ENCODE measurements around the gene SHISAL2A.

The SHISAL2A gene
- total RNA-seq = 0 to 0.08 (median 0) reads per million in 18 experiments

DNA sequence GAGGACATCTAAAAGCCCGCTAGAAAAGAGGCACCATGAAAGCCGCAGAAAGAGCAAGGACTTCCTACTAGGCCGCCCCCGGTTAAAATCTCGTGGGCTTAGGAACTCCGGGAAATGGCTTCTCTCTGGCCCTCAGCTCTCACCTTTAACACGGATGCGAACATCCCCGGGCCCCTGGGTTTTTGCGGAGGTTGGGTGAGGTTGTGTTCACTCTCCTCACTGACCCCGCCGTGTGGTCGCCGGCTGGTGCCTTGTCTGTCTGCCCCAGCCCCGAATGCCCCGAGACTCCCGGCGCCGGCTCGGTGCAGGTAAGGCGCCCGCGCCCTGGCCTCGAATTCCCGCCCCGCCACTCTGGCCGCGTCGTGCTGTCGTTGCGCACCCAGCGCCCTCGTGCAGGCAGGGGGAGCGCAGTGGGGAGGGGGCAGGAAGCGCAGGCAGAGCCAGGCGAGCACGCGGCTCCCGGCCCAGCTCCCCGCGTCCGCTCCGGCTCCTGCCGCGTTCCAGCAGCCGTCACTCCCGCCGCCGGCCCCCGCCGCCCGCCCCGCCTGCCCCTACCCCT lies at the start of gene SHISAL2A:
TSS of gene SHISAL2A (plus strand) at position 437 of the 559 bp plus-strand sequence. CDS start 326 bp downstream, outside the sequence.
- DNase-seq = peak in 1 of 2 donors; percentile 8

DNA sequence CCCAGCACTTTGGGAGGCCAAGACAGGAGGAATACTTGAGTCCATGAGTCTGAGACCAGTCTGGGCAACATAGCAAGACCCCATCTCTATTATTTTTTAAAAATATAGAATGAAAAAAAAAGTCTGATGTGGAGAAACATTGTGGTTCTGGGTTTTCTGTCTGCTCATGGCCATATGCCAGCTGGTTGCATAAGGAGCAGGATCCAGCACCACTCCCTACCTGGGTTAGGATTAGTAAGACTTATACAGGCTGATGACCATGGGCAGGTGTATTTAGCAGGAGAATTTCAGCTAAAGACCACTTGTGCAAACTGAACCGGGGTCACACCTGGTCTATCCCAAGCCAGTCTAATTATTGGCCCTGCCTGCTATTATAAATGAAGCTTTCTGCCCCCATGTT lies 47.5 kb upstream of the SHISAL2A start:
- DNase-seq = no peak

DNA sequence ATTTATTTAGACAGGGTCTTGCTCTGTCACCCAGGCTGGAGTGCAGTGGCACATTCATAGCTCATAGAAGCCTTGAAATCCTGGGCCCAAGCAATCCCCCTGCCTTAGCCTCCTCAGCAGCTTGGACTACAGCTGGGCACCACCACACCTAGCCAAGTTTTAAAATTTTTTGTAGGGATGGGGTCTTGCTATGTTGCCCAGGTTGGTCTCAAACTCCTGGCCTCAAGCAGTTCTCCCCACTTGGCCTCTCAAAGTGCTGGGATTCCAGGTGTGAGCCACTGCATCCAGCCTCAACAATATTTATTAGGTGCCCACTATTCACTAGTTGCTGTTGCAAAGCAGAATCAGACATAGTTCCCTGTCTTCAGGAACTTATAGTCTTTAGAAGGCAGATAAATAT lies 44.9 kb upstream of the SHISAL2A start:
- DNase-seq = no peak

DNA sequence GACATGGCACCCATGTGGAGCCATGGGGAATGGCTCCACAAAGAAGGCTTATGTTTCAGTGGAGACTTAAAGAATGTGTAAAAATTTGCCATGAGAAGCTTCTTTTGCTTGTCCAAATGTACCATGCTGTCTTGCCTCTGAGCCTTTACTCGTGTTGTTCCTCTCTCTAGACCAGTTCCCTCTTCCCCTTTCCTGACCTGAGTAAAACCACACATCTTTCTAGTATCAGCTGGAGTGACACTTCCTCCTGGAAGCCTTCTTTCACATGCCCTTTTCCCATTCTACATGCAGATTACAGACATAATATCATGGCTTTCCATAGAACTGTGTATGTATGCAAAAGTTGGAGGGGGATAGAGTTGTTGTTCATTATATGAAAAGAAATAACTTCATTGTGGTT lies 44.4 kb upstream of the SHISAL2A start:
- peak; percentile 63 to 66 for DNase-seq

DNA sequence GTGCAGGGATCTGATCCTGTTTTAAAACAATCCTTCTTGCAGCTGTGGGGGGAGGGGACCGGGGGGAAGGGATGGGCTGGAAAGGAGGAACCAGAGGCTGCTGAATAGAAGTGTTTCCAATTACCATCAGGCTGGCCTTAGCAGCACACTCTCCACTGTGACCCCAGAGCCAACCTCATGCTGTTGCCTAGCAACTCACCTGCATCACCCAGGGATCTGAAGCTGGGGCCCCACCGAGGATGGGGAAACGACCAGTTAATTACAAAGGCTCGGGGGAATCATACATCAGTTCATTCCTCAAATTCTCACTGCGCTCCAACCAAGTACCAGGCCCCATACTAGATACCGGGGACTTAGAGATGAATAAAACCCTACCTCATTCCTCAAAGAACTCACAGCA lies 42.7 kb upstream of the SHISAL2A start:
- no peak for DNase-seq

DNA sequence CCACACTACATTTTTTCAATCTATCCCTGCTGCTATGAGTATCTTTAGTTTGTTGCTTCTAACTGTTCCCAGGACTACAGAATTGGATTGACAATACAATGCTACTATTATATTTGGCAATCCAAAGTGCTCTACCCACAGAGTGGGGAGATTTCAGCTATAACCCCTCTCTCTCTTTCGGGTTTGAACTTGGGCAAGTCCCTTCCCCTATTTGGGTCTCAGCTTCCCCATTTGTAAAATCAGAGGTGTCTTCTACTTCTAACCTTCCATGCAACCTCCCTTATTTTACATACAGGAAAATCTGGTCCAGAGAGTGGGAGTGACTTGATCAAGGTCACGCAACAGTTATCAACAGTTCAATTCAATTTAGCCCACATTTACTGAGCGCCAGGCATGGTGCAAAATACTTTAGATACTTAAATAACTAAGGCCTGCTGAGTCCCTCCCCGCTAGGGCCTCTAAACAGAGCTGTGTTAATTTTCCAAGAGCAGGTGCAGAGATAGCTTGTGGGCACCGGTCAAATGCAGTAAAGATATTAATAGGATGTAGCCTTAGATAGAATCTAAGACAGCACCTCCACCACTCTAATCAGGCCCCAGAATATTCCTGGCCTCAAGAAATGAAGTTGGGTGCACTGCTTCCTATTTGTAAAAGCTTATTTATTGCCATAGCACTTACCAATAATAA lies 40.2 kb upstream of the SHISAL2A start:
- no peak for DNase-seq

DNA sequence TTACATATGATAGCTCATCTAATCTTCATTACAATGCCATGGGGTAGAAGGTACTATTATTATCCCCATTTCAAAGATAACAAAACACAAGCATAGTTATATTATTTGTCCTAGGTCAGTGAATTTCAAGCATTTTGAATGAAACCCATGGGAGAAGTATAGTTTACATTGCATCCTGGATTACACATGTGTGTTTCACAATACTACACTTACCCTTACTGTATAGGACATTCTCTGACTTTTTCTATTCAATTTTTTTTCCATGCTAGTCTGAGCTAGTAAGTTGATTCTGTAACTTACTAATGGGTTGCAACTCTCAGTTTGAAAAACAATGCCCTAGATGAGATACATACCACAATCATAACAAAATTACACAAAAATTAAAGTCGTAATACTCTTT lies 39.5 kb upstream of the SHISAL2A start:
- DNase-seq = no peak

DNA sequence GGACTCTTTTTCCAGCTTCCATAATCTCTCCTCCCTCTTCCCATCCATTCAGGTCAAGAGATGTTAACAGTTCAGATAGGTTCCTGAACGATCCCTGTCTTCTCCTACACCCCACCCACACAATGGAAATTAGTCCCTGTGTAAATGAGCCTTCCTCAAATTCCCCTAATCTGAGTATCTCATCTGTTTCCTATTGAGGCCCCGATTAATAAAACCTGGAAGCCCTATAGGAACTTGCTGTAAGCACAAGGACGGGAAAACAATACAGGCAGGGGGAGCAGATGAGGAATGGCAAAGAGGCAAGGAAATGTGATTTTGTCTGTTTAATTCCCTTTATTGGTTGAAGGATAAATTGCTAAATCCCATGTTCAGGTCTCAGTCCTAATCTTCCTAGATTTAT lies 37.9 kb upstream of the SHISAL2A start:
- no peak for DNase-seq

DNA sequence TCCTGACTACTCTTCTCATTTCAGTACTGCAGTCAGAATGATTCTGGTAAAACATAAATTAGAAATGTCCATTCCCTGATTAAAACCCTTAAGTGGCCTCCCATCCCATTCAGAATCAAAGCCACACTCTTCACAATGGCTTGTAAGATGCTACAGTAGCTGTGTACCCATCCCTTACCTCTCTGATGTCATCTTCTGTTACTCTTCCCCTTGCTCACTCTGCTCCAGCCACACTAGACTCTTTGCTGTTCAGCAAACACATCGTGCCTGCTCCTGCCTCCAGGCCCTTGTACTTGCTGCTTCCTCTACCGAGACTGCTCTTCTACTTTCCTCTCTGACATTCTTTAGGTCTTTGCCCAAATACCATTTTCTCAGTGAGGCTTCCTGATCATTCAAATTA lies 35.1 kb upstream of the SHISAL2A start:
- DNase-seq = peak in 1 of 2 donors; percentile 10

DNA sequence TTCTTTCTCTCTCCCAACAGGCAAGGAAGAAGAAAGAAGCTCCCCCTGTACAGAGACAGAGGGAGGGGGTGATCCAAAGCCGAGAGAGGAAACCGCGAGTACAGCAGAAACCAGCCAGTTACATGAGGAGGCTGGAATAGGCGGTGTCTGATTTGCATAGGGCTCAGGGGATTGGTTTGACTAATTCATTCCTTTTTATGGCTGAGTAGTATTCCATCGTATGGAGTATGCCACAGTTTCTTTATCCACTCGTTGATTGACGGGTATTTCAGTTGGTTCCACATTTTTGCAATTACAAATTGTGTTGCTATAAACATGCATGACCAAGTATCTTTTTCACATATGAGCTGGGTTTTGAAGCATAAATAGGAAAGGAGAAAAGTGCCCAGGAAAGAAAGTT lies 34.2 kb upstream of the SHISAL2A start:
- no peak for DNase-seq

DNA sequence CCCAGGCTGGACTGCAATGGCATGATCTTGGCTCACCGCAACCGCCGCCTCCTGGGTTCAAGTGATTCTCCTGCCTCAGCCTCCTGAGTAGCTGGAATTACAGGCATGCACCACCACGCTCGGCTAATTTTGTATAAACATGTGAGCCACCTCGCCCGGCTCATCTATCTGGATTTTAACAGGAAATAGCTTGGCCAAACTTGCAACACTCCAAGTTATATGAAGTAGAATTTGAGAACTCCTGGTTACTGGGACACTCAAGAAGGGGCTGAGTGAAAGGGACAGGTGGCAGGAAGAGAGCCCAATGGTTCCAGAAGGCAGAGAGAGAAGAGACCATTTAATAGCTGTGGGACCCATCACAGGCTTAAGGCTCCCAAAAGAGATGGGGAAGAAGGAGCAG lies 33.7 kb upstream of the SHISAL2A start:
- DNase-seq = no peak

DNA sequence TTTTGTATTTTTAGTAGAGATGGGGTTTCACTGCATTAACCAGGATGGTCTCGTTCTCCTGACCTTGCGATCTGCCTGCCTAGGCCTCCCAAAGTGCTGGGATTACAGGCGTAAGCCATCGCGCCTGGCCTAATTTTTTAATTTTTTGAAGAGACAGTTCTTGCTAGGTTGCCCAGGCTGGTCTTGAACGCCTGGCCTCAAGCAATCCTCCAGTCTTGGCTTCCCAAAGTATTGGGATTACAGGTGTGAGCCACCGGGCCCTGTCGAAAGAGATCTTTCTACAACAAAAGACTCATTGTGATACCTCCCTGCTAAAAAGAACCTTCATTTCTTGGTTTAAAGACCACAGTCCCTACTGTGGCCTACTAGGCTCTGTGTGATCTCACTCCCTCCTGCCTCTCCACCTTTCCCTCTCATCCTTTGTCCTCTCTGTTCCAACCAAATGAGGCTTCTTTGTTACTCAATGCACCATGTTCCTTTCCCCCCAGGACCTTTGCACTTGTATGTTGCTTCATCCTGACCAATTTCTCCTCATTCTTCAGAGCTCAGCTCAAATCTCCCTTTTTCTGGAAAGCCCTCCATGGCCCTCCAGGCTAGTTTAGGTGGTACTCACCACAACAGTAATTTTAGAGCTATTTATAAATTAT lies 32.3 kb upstream of the SHISAL2A start:
- no peak for DNase-seq

DNA sequence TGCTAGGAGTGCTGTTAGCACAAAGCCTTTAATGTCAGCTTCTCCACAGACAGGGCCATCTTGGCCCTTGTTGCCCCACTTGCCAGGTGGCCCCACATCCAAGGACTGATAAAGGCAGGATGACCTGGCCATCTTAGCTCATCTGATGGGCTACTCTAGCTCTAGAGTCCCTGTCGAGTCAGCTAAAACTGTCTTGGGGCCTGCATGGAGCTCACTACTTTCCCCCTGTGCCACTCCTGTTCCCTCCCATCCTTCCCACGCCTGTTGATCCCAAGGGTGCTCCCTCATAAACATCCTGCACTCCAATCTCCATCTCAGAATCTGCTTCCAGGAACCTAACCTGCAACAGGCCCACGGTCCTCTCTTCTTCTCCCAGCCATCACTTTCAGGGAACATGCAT lies 31.4 kb upstream of the SHISAL2A start:
- no peak for DNase-seq

DNA sequence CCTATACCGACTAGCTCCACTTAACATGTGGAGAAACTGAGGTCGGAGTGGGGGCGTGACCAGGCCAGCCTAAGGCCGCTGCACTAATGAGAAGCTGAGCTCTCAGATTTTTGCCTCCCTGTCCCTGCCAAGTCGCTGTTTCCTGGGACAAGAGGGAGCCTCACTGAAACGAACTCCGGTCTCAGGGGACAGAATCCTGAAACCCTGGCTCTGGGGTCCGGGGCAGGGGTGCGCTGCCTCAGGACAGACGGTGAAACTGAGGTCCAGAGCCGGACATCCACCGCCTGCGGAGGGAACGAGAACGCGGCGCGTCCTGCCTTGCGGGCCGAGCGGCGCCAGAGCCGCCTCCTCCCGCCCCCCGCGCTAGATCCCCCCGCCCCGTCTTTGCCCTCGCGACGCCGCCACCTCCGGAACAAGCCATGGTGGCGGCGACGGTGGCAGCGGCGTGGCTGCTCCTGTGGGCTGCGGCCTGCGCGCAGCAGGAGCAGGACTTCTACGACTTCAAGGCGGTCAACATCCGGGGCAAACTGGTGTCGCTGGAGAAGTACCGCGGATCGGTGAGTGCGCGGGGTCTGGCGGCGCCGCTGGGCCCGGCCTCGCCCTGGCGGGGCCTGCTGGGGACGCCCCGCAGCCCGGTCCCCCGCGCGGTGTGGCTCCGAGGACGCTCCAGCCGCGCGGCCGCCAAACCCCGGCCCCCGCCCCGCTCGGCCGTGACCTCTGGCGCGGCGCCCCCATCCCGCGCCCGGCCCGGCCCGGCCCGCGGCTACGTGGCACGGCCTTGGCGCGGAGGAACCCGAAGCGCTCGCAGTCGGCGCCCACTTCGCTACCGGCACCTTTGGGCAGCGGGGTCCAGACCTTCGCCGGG lies 30.7 kb upstream of the SHISAL2A start, which contains the start of gene GPX7:
TSS of gene GPX7 (plus strand) at position 381 of the 865 bp plus-strand sequence. CDS start at position 420, 39 bp downstream.
- peak; percentile 10 to 36 for DNase-seq

DNA sequence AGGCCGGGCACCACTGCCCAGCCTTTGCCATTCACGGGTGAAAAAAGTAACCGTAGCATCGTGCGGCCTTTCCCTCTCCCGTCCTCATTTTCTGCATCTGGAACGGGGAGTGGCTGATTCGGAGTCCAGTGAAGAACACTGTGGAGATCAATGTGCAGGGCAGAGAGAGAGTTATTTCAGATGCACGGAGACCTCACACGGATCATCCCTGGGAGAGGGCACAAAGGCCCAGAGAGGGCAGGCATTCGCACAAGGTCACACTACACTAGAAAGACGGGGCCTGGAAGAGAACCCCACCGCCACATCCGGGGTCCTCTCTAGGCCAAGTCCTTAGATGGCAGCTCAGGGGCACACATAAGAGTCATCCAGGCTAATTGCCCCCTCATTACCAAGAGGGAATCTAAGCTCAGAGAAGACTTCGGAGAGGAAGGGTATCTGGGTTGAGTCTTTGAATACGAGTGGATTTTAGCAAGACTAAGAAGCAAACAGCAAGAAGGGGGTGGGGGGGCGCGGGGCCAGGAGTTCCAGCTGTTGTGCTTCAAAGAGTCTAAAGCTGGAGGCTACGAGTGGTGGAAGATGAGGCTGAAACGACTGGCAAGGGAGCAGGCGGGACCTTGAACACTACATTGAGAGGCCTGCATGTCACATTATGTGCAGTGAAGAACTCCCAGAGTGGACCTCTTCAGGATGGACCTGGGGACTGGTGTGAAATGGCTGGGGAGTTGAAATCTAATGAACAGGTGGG lies 29.9 kb upstream of the SHISAL2A start:
- no peak for DNase-seq

DNA sequence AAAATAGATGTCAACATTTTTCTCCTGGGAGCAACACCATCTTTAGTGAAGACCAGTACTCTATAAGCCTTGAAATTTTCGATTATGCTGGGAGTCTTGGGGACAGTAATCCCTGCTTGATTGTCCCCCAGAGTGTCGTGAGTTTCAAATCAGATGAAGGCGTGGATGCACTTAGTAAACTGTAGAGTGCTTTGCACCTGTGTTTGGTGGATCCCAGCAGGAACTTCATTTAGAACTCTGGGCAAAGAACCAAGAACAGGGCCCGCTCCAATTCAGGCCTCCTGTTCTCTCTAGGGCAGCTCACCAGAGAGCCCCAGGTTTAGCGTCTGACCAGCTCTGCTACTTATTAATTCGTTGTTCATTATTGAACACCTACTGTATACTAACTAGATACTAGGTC lies 29.3 kb upstream of the SHISAL2A start:
- no peak for DNase-seq

DNA sequence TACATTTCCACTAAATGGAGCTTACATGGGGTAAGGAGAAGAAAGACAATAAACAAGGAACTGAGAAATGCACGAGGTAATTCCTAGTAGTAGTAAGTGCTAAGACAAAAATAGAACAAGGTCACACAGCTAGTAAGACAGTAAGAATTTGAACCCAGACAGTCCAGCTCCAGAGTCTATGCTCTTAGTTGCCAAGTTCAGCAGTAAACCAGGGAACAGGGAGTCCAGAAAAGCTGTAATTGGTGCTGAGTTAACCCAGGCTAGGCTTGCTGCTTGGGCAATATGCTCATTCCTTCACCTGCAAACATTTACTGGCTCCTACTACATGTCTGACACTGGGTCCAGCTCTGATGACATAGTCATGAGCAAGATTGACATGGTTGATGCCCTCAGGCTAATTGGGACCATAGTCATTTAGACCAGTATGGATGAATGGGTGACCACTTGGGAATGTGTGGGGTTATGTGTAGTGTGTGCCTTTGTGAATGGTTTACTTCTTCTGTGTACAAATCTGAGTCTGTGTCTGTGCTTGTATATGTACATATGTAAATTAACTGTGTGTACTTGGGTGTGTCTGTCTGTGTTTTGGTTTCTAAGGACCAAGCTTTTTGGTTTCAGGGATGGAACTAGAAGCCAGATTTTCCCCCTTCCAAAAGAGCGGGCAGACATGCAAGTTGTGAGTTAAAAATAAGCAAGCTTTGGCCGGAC lies 28.8 kb upstream of the SHISAL2A start:
- peak in 1 of 2 donors; percentile 2 for DNase-seq

DNA sequence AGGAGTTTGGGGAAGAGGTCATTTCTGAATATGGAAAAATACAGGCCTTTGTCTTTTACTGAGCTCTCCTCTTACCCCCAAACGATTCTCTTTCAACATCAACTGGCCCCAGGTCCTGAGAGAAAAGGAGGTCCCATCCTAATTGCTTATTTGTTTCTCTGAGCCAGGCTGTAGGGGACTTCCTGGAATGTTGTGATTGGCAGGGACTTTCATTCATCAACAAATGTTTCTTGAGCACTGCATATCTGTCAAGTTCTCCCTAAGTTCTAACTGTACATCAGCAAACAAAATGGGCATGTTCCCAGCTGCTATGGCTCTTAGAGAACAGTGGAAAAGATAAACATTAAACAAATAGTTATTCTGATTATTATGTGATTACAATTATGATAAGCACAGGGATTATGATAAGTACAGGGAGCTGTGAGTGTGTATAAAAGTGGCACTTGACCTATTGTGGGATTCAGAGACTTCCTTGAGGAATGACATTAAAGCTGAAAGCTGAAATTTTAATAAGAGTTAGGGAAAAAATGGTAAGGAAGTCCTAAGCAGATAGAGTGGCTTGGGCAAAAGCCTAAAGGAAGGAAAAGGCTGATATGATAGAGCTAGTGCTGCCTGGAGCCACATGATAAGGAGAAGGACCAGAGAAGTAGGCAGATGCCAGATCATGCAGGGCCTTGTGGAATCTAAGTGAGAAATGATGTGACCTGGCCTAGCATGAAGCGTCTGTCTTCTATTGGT lies 19.2 kb upstream of the SHISAL2A start:
- no peak for DNase-seq

DNA sequence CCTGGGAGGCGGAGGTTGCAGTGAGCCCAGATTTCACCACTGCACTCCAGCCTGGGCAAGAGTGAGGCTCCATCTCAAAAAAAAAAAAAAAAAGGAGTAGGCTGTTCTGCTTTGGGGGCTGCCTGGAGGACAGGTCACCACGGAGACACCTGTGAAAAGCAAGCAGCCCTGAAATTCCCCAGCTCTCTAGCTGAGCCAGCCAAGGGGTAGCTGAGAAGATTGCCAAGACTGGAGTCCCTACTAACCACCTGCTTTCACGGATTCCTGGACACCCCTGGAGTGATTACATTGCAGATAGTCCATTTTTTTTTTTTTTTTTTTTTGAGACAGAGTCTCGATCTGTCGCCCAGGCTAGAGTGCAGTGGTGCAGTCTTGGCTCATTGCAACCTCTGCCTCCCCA lies 18.3 kb upstream of the SHISAL2A start:
- DNase-seq = no peak

DNA sequence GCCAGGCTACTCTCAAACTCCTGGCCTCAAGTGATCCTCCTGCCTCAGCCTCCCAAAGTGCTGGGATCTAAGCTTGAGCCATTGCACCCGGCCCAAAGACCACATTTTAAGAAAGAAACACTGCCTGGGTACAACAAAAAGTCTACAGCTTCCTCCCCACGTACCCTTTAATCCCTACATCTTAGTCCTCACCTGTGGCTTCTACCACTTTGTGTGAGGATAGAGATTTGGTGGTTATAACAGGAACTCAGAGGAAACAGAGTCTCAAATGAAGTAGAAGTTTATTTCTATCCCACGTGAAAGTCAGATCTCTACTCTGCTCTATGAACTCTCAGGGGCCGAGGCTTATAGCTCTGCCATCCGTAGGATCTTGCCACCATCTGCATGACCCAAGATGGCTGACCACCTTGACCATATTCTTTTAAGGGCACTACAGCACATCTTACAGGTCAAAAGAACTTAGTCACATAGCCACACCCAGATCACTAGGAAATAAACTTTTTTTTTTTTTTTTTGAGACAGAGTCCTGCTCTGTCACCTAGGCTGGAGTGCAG lies 17.4 kb upstream of the SHISAL2A start:
- DNase-seq = no peak

DNA sequence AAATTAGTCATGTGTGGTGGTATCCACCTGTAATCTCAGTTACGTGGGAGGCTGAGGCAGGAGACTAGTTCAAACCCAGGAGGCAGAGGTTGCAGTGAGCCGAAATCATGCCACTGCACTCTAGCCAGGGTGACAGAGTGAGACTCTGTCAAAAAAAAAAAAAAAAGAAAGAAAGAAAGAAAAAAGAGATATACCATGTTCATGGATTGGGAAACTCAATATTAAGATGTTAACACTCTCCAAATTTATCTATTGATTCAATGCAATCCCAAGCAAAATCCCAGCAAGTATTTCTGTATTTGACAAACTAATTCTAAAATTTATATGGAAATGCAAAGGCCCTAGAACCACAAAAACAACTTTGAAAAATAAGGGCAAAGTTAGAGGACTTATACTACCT lies 11.0 kb upstream of the SHISAL2A start:
- DNase-seq = no peak

Measured in inflammatory macrophage (primary cell).